ENCODE measurements around the gene MANSC4. TPM values are rescaled to one million over a fixed set of nuclear protein-coding genes. Genes with fewer than 3 reads are reported as not detected.

Gene MANSC4
- total and polyA plus RNA-seq, 10 of the 15 experiments (the other 5 are each of a cell fraction or from before 2014, with no cell fraction given), result 0.18 to 0.21 (median 0.19) TPM; not detected in 7

DNA sequence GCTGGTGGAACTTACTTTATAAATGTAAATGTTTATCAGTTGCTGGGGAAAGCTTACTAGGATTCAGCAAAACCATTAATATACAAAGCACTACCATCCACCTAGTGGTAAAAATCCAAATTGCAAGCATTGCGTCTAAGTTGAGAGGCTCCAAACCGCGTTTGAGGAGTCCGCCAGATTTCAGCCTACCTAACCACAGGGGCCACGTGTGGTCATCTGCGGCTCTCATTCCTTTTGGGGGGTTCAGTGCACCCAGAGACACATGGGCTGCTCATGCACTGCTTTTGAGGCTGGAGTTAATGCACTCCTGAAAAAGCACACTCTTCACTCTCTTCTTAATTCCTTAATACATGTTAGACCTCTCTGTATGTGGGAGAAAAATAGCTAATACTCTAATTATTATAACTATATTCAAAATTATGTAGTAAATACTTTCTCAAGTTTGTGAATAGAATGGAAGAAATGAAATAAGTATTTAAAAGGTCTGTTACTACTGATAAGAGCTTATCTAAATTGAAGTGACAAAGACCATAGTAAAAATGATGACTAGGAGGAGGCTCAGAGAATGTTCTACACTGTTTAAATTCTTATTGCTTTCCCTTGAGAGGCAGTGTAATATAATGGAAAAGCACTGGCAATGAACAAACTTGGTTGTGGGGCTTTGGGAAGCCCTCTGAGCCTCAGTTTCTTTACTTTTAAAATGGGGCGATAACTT is 41.4 kb upstream of the MANSC4 start (continued):
- no peak for TF ChIP-seq CEBPB (IDR thresholded peaks at IDR 0.05; ENCODE audit: borderline replicate concordance in 1 of 2, low read depth in 2 of 2, low read length in 2 of 2)
- TF ChIP-seq, protein P1, sequence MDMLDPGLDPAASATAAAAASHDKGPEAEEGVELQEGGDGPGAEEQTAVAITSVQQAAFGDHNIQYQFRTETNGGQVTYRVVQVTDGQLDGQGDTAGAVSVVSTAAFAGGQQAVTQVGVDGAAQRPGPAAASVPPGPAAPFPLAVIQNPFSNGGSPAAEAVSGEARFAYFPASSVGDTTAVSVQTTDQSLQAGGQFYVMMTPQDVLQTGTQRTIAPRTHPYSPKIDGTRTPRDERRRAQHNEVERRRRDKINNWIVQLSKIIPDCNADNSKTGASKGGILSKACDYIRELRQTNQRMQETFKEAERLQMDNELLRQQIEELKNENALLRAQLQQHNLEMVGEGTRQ (IDR thresholded peaks at IDR 0.05; ENCODE audit: borderline replicate concordance, low read depth, low read length), result peak; percentile 3; the same call in 1 of the 2 replicates
- no peak for TF ChIP-seq GATAD2B (conservative IDR thresholded peaks at IDR 0.05; ENCODE audit: low read depth)
- no peak for TF ChIP-seq HDGF (IDR thresholded peaks at IDR 0.05)
- TF ChIP-seq ZNF207 (IDR thresholded peaks at IDR 0.05; ENCODE audit: borderline replicate concordance), result no peak
- TF ChIP-seq, protein P2, sequence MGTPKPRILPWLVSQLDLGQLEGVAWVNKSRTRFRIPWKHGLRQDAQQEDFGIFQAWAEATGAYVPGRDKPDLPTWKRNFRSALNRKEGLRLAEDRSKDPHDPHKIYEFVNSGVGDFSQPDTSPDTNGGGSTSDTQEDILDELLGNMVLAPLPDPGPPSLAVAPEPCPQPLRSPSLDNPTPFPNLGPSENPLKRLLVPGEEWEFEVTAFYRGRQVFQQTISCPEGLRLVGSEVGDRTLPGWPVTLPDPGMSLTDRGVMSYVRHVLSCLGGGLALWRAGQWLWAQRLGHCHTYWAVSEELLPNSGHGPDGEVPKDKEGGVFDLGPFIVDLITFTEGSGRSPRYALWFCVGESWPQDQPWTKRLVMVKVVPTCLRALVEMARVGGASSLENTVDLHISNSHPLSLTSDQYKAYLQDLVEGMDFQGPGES (IDR thresholded peaks at IDR 0.05), result no peak

DNA sequence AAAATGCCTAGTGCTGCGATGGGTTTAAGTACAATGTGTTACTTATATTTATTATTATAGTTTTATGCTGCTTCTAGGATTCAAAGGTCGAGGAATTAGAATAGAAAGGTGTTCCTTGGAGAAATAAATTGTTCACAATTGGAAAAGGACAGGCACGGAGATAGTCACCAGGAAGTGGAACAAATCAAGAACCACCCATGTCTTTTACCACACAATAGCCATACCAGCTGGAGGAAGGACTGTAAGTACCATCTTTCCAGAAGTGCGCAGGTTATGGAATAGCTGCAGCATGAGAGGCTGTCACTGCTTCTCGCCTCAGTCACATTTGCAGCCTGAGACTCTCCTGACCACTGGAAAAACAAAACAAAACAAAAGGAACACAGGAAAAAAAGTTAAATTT is 40.5 kb upstream of the MANSC4 start:
- Histone ChIP-seq H4K20me1 (ENCODE audit: control insufficient read depth, insufficient read depth) (no peaks in the 10 kb centered on the region), H3K27me3 (replicated peaks in 1 of 2; ENCODE audit: control insufficient read depth in 2 of 2, insufficient read depth in 2 of 2, low read length in 1 of 2) (0 out of 4 replicates have a peak, but pooled peaks cover 0 to 2% of the 10 kb centered on the region in 2 experiments), H2AFZ (ENCODE audit: control insufficient read depth, low read depth, low read length) (no peak overlapping the region), H3K9me3 (replicated peaks; ENCODE audit: control insufficient read depth, insufficient read depth, low read length) (no peaks in the 10 kb centered on the region), H3K4me1 (ENCODE audit: control insufficient read depth, insufficient read depth, low read length) (peaks cover 34% of the 10 kb centered on the region), H3K9ac (ENCODE audit: control insufficient read depth, insufficient read depth, low read length) (no peak overlapping the region), H3K36me3 (ENCODE audit: control insufficient read depth in 2 of 2, insufficient read depth in 2 of 2, low read length in 1 of 2) (no peaks in the 10 kb centered on the region), H3K4me3 (no peak overlapping the region), H3K27ac (ENCODE audit: control insufficient read depth, insufficient read depth) (no peak overlapping the region), H3K4me2 (ENCODE audit: control insufficient read depth, insufficient read depth) (no peak overlapping the region), H3K79me2 (ENCODE audit: control insufficient read depth, insufficient read depth, low read length) (no peaks in the 10 kb centered on the region)
- WGBS (ENCODE audit: insufficient coverage, insufficient replicate concordance, low lambda C conversion rate, missing lambda C conversion rate), result 67% methylated on average over 5 of the region's 5 CpGs
- CTCF ChIA-PET, result interaction anchor here (0.6 to 5.5 kb wide), 21 partner anchors 10 to 1052 kb away, joined by 3 to 122 read pairs (median 7); partner anchors contain the start of genes KLHL42 and MANSC4
- DNase-seq (ENCODE audit: low read depth, low spot score) (no peak), FAIRE-seq (no peak), ATAC-seq (no peak)
- SMC1A ChIA-PET (ENCODE audit: uncharacterized antibody, unreplicated experiment), result interaction anchor here (0.9 to 4.6 kb wide), 7 partner anchors 32 to 120 kb away, joined by 3 to 70 read pairs (median 4); no protein-coding TSS in a partner anchor
- in situ Hi-C loops (cut with MboI) (no loop called here), intact Hi-C loops (cut with micrococcal nuclease; ENCODE audit: unreplicated experiment) (loop anchor here (2.0 to 5.0 kb wide), 2 partner anchors 72 to 120 kb away; no protein-coding TSS in a partner anchor)
- BruUV-seq (replicated peaks), result no TSS peak
- RAD21 ChIA-PET (ENCODE audit: unreplicated experiment), result interaction anchor here (0.9 to 3.9 kb wide), 9 partner anchors 20 to 120 kb away, joined by 3 to 43 read pairs (median 5); no protein-coding TSS in a partner anchor
- TF ChIP-seq MYB (IDR thresholded peaks at IDR 0.05; ENCODE audit: borderline replicate concordance, low read depth, low read length) (no peak), CHD4 (IDR thresholded peaks at IDR 0.05) (no peak), NFXL1 (IDR thresholded peaks at IDR 0.05; ENCODE audit: borderline replicate concordance) (no peak), MYC (IDR thresholded peaks at IDR 0.05; ENCODE audit: insufficient read depth, insufficient read length, insufficient replicate concordance, low read length, severe bottlenecking) (no peak), MEF2B (IDR thresholded peaks at IDR 0.05; ENCODE audit: partially characterized antibody, poor library complexity, severe bottlenecking) (no peak), CHD1 (IDR thresholded peaks at IDR 0.05; ENCODE audit: low read depth, low read length) (no peak), ZNF24 (IDR thresholded peaks at IDR 0.05) (no peak), JUNB (IDR thresholded peaks at IDR 0.05) (no peak), TBL1XR1 (IDR thresholded peaks at IDR 0.05; ENCODE audit: low read depth, low read length) (no peak), NR2C2 (IDR thresholded peaks at IDR 0.05; ENCODE audit: borderline replicate concordance, control insufficient read depth, insufficient read length, low read depth) (no peak)
- TF ChIP-seq, protein P3, sequence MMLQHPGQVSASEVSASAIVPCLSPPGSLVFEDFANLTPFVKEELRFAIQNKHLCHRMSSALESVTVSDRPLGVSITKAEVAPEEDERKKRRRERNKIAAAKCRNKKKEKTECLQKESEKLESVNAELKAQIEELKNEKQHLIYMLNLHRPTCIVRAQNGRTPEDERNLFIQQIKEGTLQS (IDR thresholded peaks at IDR 0.05; ENCODE audit: borderline replicate concordance, extremely low read depth, low read depth, low read length), result no peak
- TF ChIP-seq, protein P4, sequence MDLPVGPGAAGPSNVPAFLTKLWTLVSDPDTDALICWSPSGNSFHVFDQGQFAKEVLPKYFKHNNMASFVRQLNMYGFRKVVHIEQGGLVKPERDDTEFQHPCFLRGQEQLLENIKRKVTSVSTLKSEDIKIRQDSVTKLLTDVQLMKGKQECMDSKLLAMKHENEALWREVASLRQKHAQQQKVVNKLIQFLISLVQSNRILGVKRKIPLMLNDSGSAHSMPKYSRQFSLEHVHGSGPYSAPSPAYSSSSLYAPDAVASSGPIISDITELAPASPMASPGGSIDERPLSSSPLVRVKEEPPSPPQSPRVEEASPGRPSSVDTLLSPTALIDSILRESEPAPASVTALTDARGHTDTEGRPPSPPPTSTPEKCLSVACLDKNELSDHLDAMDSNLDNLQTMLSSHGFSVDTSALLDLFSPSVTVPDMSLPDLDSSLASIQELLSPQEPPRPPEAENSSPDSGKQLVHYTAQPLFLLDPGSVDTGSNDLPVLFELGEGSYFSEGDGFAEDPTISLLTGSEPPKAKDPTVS (IDR thresholded peaks at IDR 0.05; ENCODE audit: low read depth, low read length), result no peak
- POLR2A ChIA-PET, result interaction anchor here (1.4 kb wide), 1 partner anchor 87 kb away, joined by 4 read pairs; no protein-coding TSS in a partner anchor

Measured in GM12878 (cell line).